CD4-positive, alpha-beta T cell (primary cell): ENCODE results near the gene VAMP5. TPM values are rescaled to one million over a fixed set of nuclear protein-coding genes. Genes with fewer than 3 reads are reported as not detected.
"Not testable (repeated sequence)": the region's sequence is repeated elsewhere in the genome, so short reads cannot be mapped to it uniquely, and the experiment has no call there.

Source experiments
- ATAC-seq: fragments of 200-7000 bp; cut with Tn5 transposase; one replicate; pipeline ENCODE4 v1.10.0; 2022; ENCODE audit warnings: mild to moderate bottlenecking; ENCODE audit not compliant: poor library complexity
- CTCF ChIA-PET: fragments of 350-600 bp; sonication (Branson Sonifier 250); formaldehyde crosslinking; loops from one replicate; lab custom pipeline; 2021; ENCODE audit warnings: antibody characterized with exemption, inconsistent platforms; lab: Charles Lee
- POLR2A ChIA-PET: fragments of 350-600 bp; sonication (Branson Sonifier 250); formaldehyde crosslinking; loops from one replicate; lab custom pipeline; 2021; ENCODE audit warnings: antibody characterized with exemption, inconsistent platforms; lab: Charles Lee
- DNase-seq, 14 experiments: peaks; one replicate each; pipeline ENCODE4 v3.0.0-alpha.2; 2013 to 2020; ENCODE audit warnings: mixed read lengths in 2 of 14
- H3K27ac ChIP-seq, 2 donors: one replicate each; pipeline versions ENCODE4 v1.5.1 to v1.7.0; 2013; ENCODE audit warnings: low read length in 2 of 2, low read depth in 1 of 2, mild to moderate bottlenecking in 1 of 2
- H3K27me3 ChIP-seq, 2 experiments: 1 replicate in 1 of 2; 2 replicates in 1 of 2; pipeline versions ENCODE4 v1.6.1 to v1.7.0; 2013; ENCODE audit warnings: low read length in 2 of 2, control low read depth in 1 of 2, mild to moderate bottlenecking in 1 of 2, moderate library complexity in 1 of 2; ENCODE audit not compliant: insufficient read depth in 2 of 2, control insufficient read depth in 1 of 2
- H3K36me3 ChIP-seq: one replicate; pipeline ENCODE4 v1.6.1; 2013; ENCODE audit warnings: low read length, control low read depth; ENCODE audit not compliant: insufficient read depth
- H3K4me1 ChIP-seq: one replicate; pipeline ENCODE4 v1.6.1; 2013; ENCODE audit warnings: low read length, control low read depth; ENCODE audit not compliant: insufficient read depth
- H3K4me3 ChIP-seq: one replicate; pipeline ENCODE4 v1.5.1; 2013; ENCODE audit warnings: mild to moderate bottlenecking, low read length, moderate library complexity
- H3K9me3 ChIP-seq, 2 experiments: 1 replicate in 1 of 2; 2 replicates in 1 of 2; pipeline versions ENCODE4 v1.6.1 to v1.7.0; 2013; ENCODE audit warnings: low read length in 2 of 2, mild to moderate bottlenecking in 2 of 2, control low read depth in 1 of 2, moderate library complexity in 1 of 2; ENCODE audit not compliant: control insufficient read depth in 1 of 2, insufficient read depth in 1 of 2
- H3K27ac Mint-ChIP-seq: one replicate; pipeline ENCODE4 v1.8.0; 2020; ENCODE audit warnings: mixed read lengths
- H3K27me3 Mint-ChIP-seq: one replicate; pipeline ENCODE4 v1.8.0; 2021; ENCODE audit warnings: mixed read lengths
- H3K36me3 Mint-ChIP-seq: one replicate; pipeline ENCODE4 v1.8.0; 2021; ENCODE audit warnings: low read depth, mixed read lengths
- H3K4me1 Mint-ChIP-seq: one replicate; pipeline ENCODE4 v1.8.0; 2021; ENCODE audit warnings: low read depth, mixed read lengths
- H3K4me3 Mint-ChIP-seq: one replicate; pipeline ENCODE4 v1.8.0; 2020; ENCODE audit warnings: mild to moderate bottlenecking, mixed read lengths
- H3K9me3 Mint-ChIP-seq: one replicate; pipeline ENCODE4 v1.8.0; 2020; ENCODE audit warnings: mixed read lengths
- CTCF ChIP-seq: fragments of 200-600 bp; IDR thresholded peaks from one replicate; pipeline ENCODE4 v1.8.0; 2022; ENCODE audit warnings: antibody characterized with exemption, mild to moderate bottlenecking
- intact Hi-C, 2 experiments: fragments of 100-400 bp; cut with DNase I in 1 of 2; cut with micrococcal nuclease in 1 of 2; formaldehyde crosslinking; loops; one replicate each; pipeline versions ENCODE4 v1.15.1 to v1.9.0; 2023 to 2025; cut with DNase I, micrococcal nuclease
- total RNA-seq, 174 experiments: library from RNA in 2 of 174; stranded (reverse) in 2 of 174; gene quantifications; one replicate each; pipeline ENCODE4 v1.2.3 and lab custom pipeline; 2021 to 2026

The VAMP5 gene
- total RNA-seq, 2 experiments from 2014 or later = 17.0 to 17.2 TPM

GRCh38 chr2:85589982-85590791 is 6.0 kb downstream of the VAMP5 start:
- no peaks in the 10 kb centered on the region for H3K36me3 ChIP-seq
- no peaks in the 10 kb centered on the region for H3K27me3 Mint-ChIP-seq
- no peak overlapping the region for H3K4me3 ChIP-seq
- peaks cover 41% of the 10 kb centered on the region for H3K4me1 Mint-ChIP-seq
- H3K27me3 ChIP-seq = no peaks in the 10 kb centered on the region
- peaks cover 2% of the 10 kb centered on the region for H3K36me3 Mint-ChIP-seq
- ATAC-seq (no peak), DNase-seq (no peak)
- intact Hi-C loops = loop anchor here in 1 of 2 experiments (10.0 kb wide), 1 partner anchor 515 kb away; the partner anchor contains the start of genes POLR1A and PTCD3
- H3K27ac ChIP-seq = no peak overlapping the region
- no peaks in the 10 kb centered on the region for H3K9me3 ChIP-seq
- no peak for TF ChIP-seq CTCF
- H3K9me3 Mint-ChIP-seq = no peaks in the 10 kb centered on the region
- no peak overlapping the region for H3K27ac Mint-ChIP-seq
- ChIA-PET CTCF (no interaction called here), POLR2A (interaction anchor here (0.7 to 1.7 kb wide), 2 partner anchors 11 to 29 kb away, joined by 3 to 4 read pairs; partner anchors contain the start of gene GGCX)
- peaks cover 42% of the 10 kb centered on the region for H3K4me1 ChIP-seq
- no peak overlapping the region for H3K4me3 Mint-ChIP-seq

DNA sequence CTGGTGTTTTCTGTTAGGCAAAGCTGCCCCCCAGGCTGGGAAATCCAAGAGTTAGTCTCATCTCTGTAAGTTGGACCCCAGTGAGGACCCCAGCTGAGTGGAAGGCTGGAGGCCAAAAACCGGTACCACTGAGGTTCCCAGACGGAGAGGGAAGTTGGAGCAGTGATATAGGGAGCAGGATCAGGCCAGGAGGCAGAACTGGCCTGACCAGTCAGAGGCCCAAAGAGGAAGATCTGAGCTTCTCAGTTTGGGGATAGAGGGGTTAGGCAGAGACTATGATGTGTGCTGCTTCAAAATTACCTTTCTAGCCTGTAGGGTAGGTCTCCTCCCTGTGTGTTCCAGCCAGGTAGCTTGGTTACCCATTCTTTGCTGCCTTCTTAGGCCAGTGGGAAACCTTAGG is 6.7 kb downstream of the VAMP5 start:
- peaks cover 41% of the 10 kb centered on the region for H3K4me1 Mint-ChIP-seq
- CTCF ChIA-PET = no interaction called here

GRCh38 chr2:85591563-85591962 is 7.3 kb downstream of the VAMP5 start:
- ChIA-PET CTCF (no interaction called here), POLR2A (interaction anchor here (0.7 to 1.7 kb wide), 2 partner anchors 30 to 264 kb away, joined by 3 to 4 read pairs; partner anchors contain the start of gene GGCX)
- no peak for DNase-seq
- Histone ChIP-seq H3K27me3 (no peaks in the 10 kb centered on the region), H3K36me3 (peaks cover 2% of the 10 kb centered on the region), H3K27ac (no peak overlapping the region), H3K4me1 (peaks cover 40% of the 10 kb centered on the region), H3K9me3 (no peaks in the 10 kb centered on the region), H3K4me3 (no peak overlapping the region)
- H3K36me3 Mint-ChIP-seq = peaks cover 11% of the 10 kb centered on the region
- no peaks in the 10 kb centered on the region for H3K9me3 Mint-ChIP-seq
- peaks cover 45% of the 10 kb centered on the region for H3K4me1 Mint-ChIP-seq
- H3K27me3 Mint-ChIP-seq = no peaks in the 10 kb centered on the region
- intact Hi-C loops = loop anchor here in 1 of 2 experiments (10.0 kb wide), 1 partner anchor 513 kb away; the partner anchor contains the start of genes POLR1A and PTCD3
- no peak for ATAC-seq
- H3K27ac Mint-ChIP-seq = no peak overlapping the region
- no peak for TF ChIP-seq CTCF
- H3K4me3 Mint-ChIP-seq = no peak overlapping the region

More for the DNA sequence above, 6.7 kb downstream of the VAMP5 start:
- H3K36me3 ChIP-seq = no peaks in the 10 kb centered on the region
- Mint-ChIP-seq H3K27me3 (no peaks in the 10 kb centered on the region), H3K36me3 (peaks cover 10% of the 10 kb centered on the region), H3K9me3 (no peaks in the 10 kb centered on the region), H3K4me3 (no peak overlapping the region), H3K27ac (no peak overlapping the region)
- no peak overlapping the region for H3K4me3 ChIP-seq
- ATAC-seq (no peak), DNase-seq (no peak)
- no peaks in the 10 kb centered on the region for H3K9me3 ChIP-seq
- TF ChIP-seq CTCF = no peak
- H3K4me1 ChIP-seq = peaks cover 38% of the 10 kb centered on the region
- POLR2A ChIA-PET = interaction anchor here (1.7 kb wide), 1 partner anchor 30 kb away, joined by 4 read pairs; the partner anchor contains the start of gene GGCX
- H3K27me3 ChIP-seq = no peaks in the 10 kb centered on the region
- intact Hi-C loops = loop anchor here in 1 of 2 experiments (10.0 kb wide), 1 partner anchor 514 kb away; the partner anchor contains the start of genes POLR1A and PTCD3
- no peak overlapping the region for H3K27ac ChIP-seq

DNA sequence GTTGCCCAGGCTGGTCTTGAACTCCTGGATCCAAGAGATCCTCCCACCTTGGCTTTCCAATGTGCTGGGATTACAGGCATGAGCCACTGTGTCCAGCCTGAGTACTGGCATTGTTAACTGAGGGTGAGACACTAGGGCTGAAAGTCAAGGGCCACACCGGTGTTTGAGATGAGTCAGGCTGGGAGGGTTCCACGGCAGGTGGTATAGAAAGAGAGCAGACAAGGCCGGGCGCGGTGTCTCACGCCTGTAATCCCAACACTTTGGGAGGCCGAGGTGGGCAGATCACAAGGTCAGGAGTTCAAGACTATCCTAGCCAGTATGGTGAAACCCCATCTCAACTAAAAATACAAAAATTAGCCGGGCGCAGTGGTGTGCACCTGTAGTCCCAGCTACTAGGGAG is 8.1 kb downstream of the VAMP5 start:
- H3K4me1 Mint-ChIP-seq = peaks cover 52% of the 10 kb centered on the region
- DNase-seq, H3K36me3 ChIP-seq, H3K4me3 ChIP-seq, H3K9me3 Mint-ChIP-seq, H3K9me3 ChIP-seq, CTCF ChIA-PET, H3K27me3 ChIP-seq, H3K27me3 Mint-ChIP-seq, H3K27ac ChIP-seq, H3K27ac Mint-ChIP-seq, ATAC-seq: not testable (repeated sequence)
- POLR2A ChIA-PET = interaction anchor here (4.2 kb wide), 1 partner anchor 7 kb away, joined by 60 read pairs; the partner anchor contains the start of gene VAMP5
- intact Hi-C loops = loop anchor here in 1 of 2 experiments (10.0 kb wide), 1 partner anchor 513 kb away; the partner anchor contains the start of genes POLR1A and PTCD3
- peaks cover 46% of the 10 kb centered on the region for H3K4me1 ChIP-seq
- peak overlapping the region; percentile 45 for H3K4me3 Mint-ChIP-seq
- peaks cover 17% of the 10 kb centered on the region for H3K36me3 Mint-ChIP-seq
